Subcutaneous abdominal adipose tissue (tissue), 5 donors: ENCODE results near the gene CFHR5.
"Not testable (repeated sequence)": the region's sequence is repeated elsewhere in the genome, so short reads cannot be mapped to it uniquely, and the experiment has no call there.

ENCODE experiments used
- H3K27ac ChIP-seq: one replicate; pipeline ENCODE4 v1.7.0; 2013; ENCODE audit warnings: low read depth, mild to moderate bottlenecking, inconsistent platforms, low read length, moderate library complexity
- H3K27me3 ChIP-seq, 5 donors: one replicate each; pipeline ENCODE4 v1.7.0; 2013; ENCODE audit warnings: low read length in 5 of 5, inconsistent platforms in 1 of 5; ENCODE audit not compliant: control insufficient read depth in 5 of 5, insufficient read depth in 4 of 5
- H3K36me3 ChIP-seq, 5 donors: one replicate each; pipeline ENCODE4 v1.7.0; 2013; ENCODE audit warnings: low read length in 5 of 5; ENCODE audit not compliant: control insufficient read depth in 5 of 5, insufficient read depth in 5 of 5
- H3K4me1 ChIP-seq, 5 donors: one replicate each; pipeline ENCODE4 v1.7.0; 2013; ENCODE audit warnings: low read length in 5 of 5, mild to moderate bottlenecking in 3 of 5, moderate library complexity in 1 of 5; ENCODE audit not compliant: control insufficient read depth in 5 of 5, insufficient read depth in 5 of 5
- H3K4me3 ChIP-seq, 5 donors: one replicate each; pipeline ENCODE4 v1.7.0; 2013; ENCODE audit warnings: low read length in 5 of 5, low read depth in 1 of 5
- H3K9ac ChIP-seq, 5 donors: one replicate each; pipeline ENCODE4 v1.7.0; 2013; ENCODE audit warnings: low read length in 5 of 5, mild to moderate bottlenecking in 4 of 5, moderate library complexity in 3 of 5
- H3K9me3 ChIP-seq, 5 donors: one replicate each; pipeline ENCODE4 v1.7.0; 2013; ENCODE audit warnings: low read length in 5 of 5; ENCODE audit not compliant: control insufficient read depth in 5 of 5
- donor health status: healthy.
- donor health status: healthy.
- donor health status: healthy.
- donor health status: healthy.
- donor health status: healthy.

CFHR5 gene

DNA sequence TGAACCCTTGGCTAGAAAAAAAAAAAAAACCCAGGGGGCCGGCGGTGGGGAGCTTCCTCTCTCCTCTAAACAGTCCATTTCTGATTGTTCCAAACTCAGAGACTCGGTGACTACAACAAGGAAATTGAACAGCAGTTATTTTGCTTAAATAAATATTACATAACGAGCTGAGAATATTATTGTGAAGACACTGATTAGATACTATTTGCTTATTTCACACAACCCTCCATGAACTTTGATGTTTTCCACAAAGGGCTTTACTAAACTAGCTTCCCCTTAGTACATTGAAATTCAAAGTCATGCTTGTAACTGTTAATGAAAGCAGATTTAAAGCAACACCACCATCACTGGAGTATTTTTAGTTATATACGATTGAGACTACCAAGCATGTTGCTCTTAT lies at the start of gene CFHR5:
Gene CFHR5, plus strand, starts transcription at position 279 of the 400 bp plus-strand sequence. Its CDS starts 109 bp downstream, at position 388.
- no peak within 1 kb of the TSS for H3K9ac ChIP-seq
- no peaks in the 10 kb centered on the region for H3K36me3 ChIP-seq

DNA sequence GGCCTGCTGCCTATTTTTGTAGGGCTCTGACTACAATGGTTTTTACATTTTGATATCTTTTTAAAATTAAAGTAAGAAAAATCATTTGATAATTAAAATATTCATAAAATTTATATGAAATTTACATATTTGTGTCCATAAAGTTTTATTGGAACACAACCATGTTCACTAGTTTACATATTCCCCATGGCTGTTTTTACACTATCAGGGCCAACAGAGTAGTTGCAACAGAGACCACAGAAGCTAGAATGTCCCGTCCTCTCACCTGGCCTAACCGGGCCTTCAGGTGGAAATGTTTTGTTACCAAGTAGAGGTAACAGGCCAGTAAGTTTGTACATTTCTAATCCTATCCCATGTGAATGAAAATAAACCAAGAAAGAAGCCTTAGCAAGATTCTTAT lies 44.5 kb upstream of the CFHR5 start:
- H3K9me3 ChIP-seq, H3K9ac ChIP-seq, H3K27me3 ChIP-seq, H3K4me3 ChIP-seq, H3K4me1 ChIP-seq, H3K27ac ChIP-seq, H3K36me3 ChIP-seq: not testable (repeated sequence)

More for the DNA sequence above, at the start of gene CFHR5:
- Histone ChIP-seq H3K27ac (no peak within 1 kb of the TSS), H3K4me3 (no peak within 1 kb of the TSS), H3K27me3 (no peaks in the 10 kb centered on the region), H3K4me1 (no peaks in the 10 kb centered on the region), H3K9me3 (no peaks in the 10 kb centered on the region)

DNA sequence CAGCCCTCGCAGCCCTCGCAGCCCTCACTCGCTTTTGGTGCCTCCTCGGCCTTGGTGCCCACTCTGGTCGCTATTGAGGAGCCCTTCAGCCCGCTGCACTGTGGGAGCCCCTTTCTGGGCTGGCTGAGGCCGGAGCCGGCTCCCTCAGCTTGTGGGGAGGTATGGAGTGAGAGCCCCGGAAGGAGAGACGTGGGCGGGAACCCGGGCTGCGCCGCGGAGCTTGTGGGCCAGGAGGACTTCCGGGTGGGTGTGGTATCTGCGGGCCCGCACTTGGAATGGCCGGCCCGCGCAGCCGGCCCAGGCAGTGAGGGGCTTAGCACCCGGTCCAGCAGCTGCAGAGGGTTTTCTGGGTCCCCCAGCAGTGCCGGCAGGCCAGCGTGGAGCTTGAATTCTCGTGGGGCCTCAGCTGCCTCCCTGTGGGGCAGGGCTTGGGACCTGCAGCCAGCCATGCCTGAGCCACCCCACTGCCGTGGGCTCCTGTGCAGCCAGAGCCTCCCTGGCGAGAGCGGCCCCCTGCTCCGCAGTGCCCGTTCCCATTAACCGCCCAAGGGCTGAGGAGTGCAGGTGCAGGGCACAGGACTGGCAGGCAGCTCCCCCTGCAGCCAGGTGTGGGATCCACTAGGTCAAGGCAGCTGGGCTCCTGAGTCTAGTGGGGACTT lies 43.7 kb upstream of the CFHR5 start:
- Histone ChIP-seq H3K9me3 (no peaks in the 10 kb centered on the region), H3K4me3 (no peak overlapping the region), H3K27me3 (no peaks in the 10 kb centered on the region), H3K9ac (no peak overlapping the region), H3K4me1 (no peaks in the 10 kb centered on the region), H3K27ac (no peak overlapping the region), H3K36me3 (no peaks in the 10 kb centered on the region)

DNA sequence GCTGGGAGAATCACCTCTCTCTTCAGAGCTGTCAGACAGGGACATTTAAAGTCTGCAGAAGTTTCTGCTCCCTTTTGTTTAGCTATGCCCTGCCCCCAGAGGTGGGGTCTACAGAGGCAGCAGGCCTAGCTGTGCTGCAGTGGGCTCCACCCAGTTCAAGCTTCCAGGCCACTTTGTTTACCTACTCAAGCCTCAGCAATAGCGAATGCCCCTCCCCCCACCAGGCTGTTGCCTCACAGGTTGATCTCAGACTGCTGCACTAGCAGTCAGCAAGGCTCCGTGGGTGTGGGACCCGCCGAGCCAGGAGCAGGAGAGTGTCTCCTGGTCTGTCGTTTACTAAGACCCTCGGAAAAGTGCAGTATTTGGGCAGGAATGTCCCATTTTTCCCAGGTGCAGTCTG lies 35.9 kb upstream of the CFHR5 start:
- H3K27me3 ChIP-seq, H3K27ac ChIP-seq, H3K4me1 ChIP-seq, H3K9me3 ChIP-seq, H3K9ac ChIP-seq, H3K36me3 ChIP-seq, H3K4me3 ChIP-seq: not testable (repeated sequence)

DNA sequence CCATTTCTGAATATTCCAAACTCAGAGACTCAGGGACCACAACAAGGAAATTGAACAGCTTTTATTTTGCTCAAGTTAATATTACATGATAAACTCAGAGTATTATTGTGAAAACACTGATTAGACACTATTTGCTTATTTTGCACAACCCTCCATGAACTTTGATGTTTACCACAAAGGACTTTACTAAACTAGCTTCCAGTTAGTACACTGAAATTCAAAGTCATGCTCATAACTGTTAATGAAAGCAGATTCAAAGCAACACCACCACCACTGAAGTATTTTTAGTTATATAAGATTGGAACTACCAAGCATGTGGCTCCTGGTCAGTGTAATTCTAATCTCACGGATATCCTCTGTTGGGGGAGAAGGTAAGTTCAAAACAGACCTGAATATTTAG lies 33.8 kb upstream of the CFHR5 start, which contains the start of gene CFHR2:
Gene CFHR2, plus strand, starts transcription at position 171 of the 400 bp plus-strand sequence. Its CDS starts 143 bp downstream, at position 314.
- H3K27ac ChIP-seq, H3K36me3 ChIP-seq, H3K9ac ChIP-seq, H3K4me1 ChIP-seq, H3K27me3 ChIP-seq, H3K4me3 ChIP-seq, H3K9me3 ChIP-seq: not testable (repeated sequence)

DNA sequence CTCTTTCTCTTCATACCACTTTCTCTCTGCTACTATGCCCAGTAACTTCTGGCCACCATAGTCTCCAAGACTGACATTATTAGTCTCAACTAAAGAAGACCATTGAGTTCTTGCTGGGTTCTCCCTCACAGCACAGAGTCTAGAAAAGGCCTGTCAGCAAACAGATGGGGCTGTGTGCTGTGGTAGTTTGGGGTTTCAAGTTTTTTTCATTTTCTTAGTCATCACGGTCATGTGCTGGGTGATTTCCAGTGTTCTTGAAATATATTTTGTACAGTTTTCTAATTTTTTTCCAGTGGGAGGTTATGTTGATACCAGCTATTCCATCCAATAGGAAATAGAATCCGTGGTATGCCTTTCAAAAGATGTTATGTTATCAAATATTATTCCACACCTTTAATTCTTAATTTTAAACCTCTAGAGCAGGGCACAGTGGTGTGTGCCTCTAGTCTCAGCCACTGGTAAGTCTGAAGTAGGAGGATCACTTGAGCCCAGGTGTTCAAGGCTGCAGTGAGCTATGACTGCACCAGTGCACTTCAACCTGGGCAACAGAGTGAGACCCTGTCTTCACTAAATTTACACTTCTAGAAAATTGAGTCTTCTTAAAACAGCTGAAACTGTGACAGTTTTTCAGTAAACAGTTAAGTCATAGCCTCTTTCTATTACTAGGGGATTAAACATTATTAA lies 25.5 kb upstream of the CFHR5 start:
- Histone ChIP-seq H3K9me3 (no peaks in the 10 kb centered on the region), H3K9ac (no peak overlapping the region), H3K27me3 (no peaks in the 10 kb centered on the region), H3K27ac (no peak overlapping the region), H3K36me3 (no peaks in the 10 kb centered on the region), H3K4me3 (no peak overlapping the region), H3K4me1 (no peaks in the 10 kb centered on the region)

DNA sequence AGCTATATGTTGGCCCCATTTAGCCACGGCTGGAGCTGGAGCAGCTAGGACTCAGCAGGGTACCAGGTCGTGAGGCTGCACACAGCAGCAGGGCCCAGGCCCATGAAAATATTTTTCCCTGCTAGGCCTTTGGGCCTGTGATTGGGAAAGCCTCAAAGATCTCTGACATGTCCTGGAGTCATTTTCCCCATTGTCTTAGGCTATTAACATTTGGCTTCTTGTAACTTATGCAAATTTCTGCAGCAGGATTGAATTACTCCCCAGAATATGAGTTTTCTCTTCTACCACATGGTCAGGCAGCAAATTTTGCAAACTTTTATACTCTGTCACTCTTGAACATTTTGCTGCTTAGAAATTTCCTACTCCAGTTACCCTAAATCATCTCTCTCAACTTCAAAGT lies 22.6 kb upstream of the CFHR5 start:
- Histone ChIP-seq H3K27me3 (no peaks in the 10 kb centered on the region), H3K36me3 (no peaks in the 10 kb centered on the region), H3K9me3 (no peaks in the 10 kb centered on the region), H3K9ac (no peak overlapping the region), H3K4me3 (no peak overlapping the region), H3K27ac (no peak overlapping the region), H3K4me1 (no peaks in the 10 kb centered on the region)

DNA sequence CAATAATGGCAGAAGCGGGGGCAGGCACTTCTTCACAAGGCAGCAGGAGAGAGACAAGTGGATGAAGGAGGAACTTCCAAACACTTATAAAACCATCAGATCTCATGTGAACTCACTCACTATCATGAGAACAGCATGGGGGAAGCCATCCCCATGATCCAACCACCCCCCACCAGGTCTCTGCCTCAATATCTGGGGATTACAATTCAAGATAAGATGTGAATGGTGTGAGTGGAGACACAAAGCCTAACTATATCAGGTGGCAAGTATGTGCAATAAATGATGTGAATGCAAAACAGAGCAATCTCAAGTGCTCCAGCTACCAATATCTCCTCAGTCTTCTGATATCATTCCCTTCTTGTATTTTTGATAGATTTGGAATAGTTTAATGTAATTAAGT lies 21.4 kb upstream of the CFHR5 start:
- Histone ChIP-seq H3K4me3 (no peak overlapping the region), H3K36me3 (no peaks in the 10 kb centered on the region), H3K27ac (no peak overlapping the region), H3K9me3 (no peaks in the 10 kb centered on the region), H3K4me1 (no peaks in the 10 kb centered on the region), H3K27me3 (no peaks in the 10 kb centered on the region), H3K9ac (no peak overlapping the region)

DNA sequence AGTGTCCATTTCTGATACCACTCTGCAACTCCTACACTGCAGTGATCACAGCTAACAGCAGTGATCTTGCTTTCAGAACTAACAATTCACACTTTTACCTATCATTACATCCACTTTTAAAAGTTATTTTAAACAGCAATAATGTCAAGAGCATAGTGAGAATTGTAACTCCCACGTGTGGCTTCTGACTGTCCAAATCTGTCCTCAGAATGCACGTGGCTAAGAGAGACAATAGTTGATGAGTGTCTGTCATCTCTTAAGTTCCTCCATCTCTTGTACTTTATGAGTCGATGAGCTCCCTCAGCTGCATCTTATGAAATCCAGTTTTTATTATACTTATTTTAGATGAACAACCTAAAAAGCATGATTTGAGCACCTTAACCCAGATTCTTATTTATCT lies 16.5 kb upstream of the CFHR5 start:
- Histone ChIP-seq H3K36me3 (no peaks in the 10 kb centered on the region), H3K4me1 (no peaks in the 10 kb centered on the region), H3K27me3 (no peaks in the 10 kb centered on the region), H3K4me3 (no peak overlapping the region), H3K27ac (no peak overlapping the region), H3K9me3 (no peaks in the 10 kb centered on the region), H3K9ac (no peak overlapping the region)

DNA sequence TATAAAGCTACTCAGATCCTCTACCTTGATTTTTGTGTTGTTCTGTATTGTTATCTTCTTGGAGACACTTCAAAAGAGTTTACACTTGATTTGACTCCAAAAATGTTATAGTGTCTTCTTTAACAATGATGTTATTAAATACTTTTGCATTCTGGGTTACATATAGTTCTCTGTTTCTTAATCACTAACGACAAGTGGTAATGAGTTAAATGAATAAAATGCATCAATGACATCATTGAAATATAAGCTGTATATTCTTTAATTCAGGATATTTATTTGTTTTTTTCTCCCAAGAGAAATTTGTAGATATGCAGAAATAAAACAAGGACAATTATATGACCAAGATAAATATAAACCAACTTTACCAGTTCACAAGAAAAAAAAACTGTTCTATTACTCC lies 7.2 kb upstream of the CFHR5 start:
- no peaks in the 10 kb centered on the region for H3K4me1 ChIP-seq
- H3K9me3 ChIP-seq: no peaks in the 10 kb centered on the region
- H3K9ac ChIP-seq: no peak overlapping the region
- H3K27ac ChIP-seq: no peak overlapping the region
- H3K4me3 ChIP-seq: no peak overlapping the region
- no peaks in the 10 kb centered on the region for H3K36me3 ChIP-seq
- H3K27me3 ChIP-seq: no peaks in the 10 kb centered on the region
